Stomach smooth muscle (tissue), 2 donors: Measurements from ENCODE around the gene TNS1.

Experiments
- H3K27ac ChIP-seq: one replicate; pipeline ENCODE4 v1.7.0; 2013; ENCODE audit warnings: mild to moderate bottlenecking, low read length, inconsistent platforms
- H3K27me3 ChIP-seq, 2 donors: one replicate each; pipeline ENCODE4 v1.7.0; 2013; ENCODE audit warnings: low read length in 2 of 2; ENCODE audit not compliant: insufficient read depth in 2 of 2, control insufficient read depth in 1 of 2
- H3K36me3 ChIP-seq, 2 donors: one replicate each; pipeline ENCODE4 v1.7.0; 2013; ENCODE audit warnings: low read length in 2 of 2; ENCODE audit not compliant: control insufficient read depth in 2 of 2, insufficient read depth in 2 of 2
- H3K4me1 ChIP-seq: one replicate; pipeline ENCODE4 v1.7.0; 2013; ENCODE audit warnings: low read length; ENCODE audit not compliant: control insufficient read depth, insufficient read depth
- H3K4me3 ChIP-seq, 2 donors: one replicate each; pipeline ENCODE4 v1.7.0; 2013; ENCODE audit warnings: low read length in 2 of 2
- H3K9ac ChIP-seq, 2 donors: one replicate each; pipeline ENCODE4 v1.7.0; 2013; ENCODE audit warnings: low read length in 2 of 2, mild to moderate bottlenecking in 1 of 2
- H3K9me3 ChIP-seq, 2 donors: one replicate each; pipeline ENCODE4 v1.7.0; 2013; ENCODE audit warnings: low read length in 2 of 2; ENCODE audit not compliant: control insufficient read depth in 2 of 2
- donor health status: healthy.
- donor health status: Pancreatic carcinoma.

The TNS1 gene

GRCh38 chr2:217928324-217929181 lies 74.2 kb downstream of the TNS1 start:
- H3K9me3 ChIP-seq = no peaks in the 10 kb centered on the region
- peak overlapping the region; percentile 26 to 58 for H3K4me3 ChIP-seq
- no peaks in the 10 kb centered on the region for H3K27me3 ChIP-seq
- peaks cover 11 to 12% of the 10 kb centered on the region in 2 donors for H3K36me3 ChIP-seq
- peak overlapping the region; percentile 74 to 84 for H3K9ac ChIP-seq
- H3K4me1 ChIP-seq = peaks cover 95% of the 10 kb centered on the region
- H3K27ac ChIP-seq = peak overlapping the region; percentile 99

GRCh38 chr2:217927601-217928323 lies 75.0 kb downstream of the TNS1 start:
- Histone ChIP-seq H3K27ac (peak overlapping the region; percentile 99), H3K9me3 (no peaks in the 10 kb centered on the region), H3K36me3 (peaks cover 11 to 12% of the 10 kb centered on the region in 2 donors), H3K9ac (peak overlapping the region; percentile 64 to 84), H3K4me3 (peak overlapping the region; percentile 14 to 58), H3K27me3 (no peaks in the 10 kb centered on the region), H3K4me1 (peaks cover 95% of the 10 kb centered on the region)

- Histone ChIP-seq H3K27ac (peak overlapping the region; percentile 99), H3K9me3 (no peaks in the 10 kb centered on the region), H3K27me3 (no peaks in the 10 kb centered on the region), H3K4me1 (peaks cover 96% of the 10 kb centered on the region), H3K36me3 (peaks cover 4 to 12% of the 10 kb centered on the region in 2 donors), H3K4me3 (peak overlapping the region in 1 of 2 donors; percentile 44), H3K9ac (peak overlapping the region; percentile 29 to 84)
These were observed 76.0 kb downstream of the TNS1 start for GRCh38 chr2:217926801-217927200.

GRCh38 chr2:217924346-217924901 lies 78.4 kb downstream of the TNS1 start:
- H3K4me1 ChIP-seq = peaks cover 98% of the 10 kb centered on the region
- H3K27ac ChIP-seq = peak overlapping the region; percentile 99
- H3K9me3 ChIP-seq = no peaks in the 10 kb centered on the region
- peaks cover 5 to 10% of the 10 kb centered on the region in 2 donors for H3K36me3 ChIP-seq
- H3K9ac ChIP-seq = peak overlapping the region; percentile 55 to 84
- no peaks in the 10 kb centered on the region for H3K27me3 ChIP-seq
- H3K4me3 ChIP-seq = peak overlapping the region in 1 of 2 donors; percentile 10

GRCh38 chr2:217923007-217923686 lies 79.6 kb downstream of the TNS1 start:
- peaks cover 11% of the 10 kb centered on the region in 2 donors for H3K36me3 ChIP-seq
- H3K27me3 ChIP-seq = no peaks in the 10 kb centered on the region
- peak overlapping the region; percentile 99 for H3K27ac ChIP-seq
- peaks cover 98% of the 10 kb centered on the region for H3K4me1 ChIP-seq
- peak overlapping the region; percentile 60 to 84 for H3K9ac ChIP-seq
- H3K9me3 ChIP-seq = no peaks in the 10 kb centered on the region
- peak overlapping the region; percentile 41 to 54 for H3K4me3 ChIP-seq

- Histone ChIP-seq H3K27ac (peak overlapping the region; percentile 99), H3K4me1 (peaks cover 98% of the 10 kb centered on the region), H3K36me3 (peaks cover 11 to 14% of the 10 kb centered on the region in 2 donors), H3K4me3 (peak overlapping the region in 1 of 2 donors; percentile 58), H3K27me3 (no peaks in the 10 kb centered on the region), H3K9ac (peak overlapping the region; percentile 79 to 84), H3K9me3 (no peaks in the 10 kb centered on the region)
These were observed 80.4 kb downstream of the TNS1 start for GRCh38 chr2:217922101-217923006.

GRCh38 chr2:217920879-217921603 lies 81.8 kb downstream of the TNS1 start:
- Histone ChIP-seq H3K9me3 (no peaks in the 10 kb centered on the region), H3K27me3 (no peaks in the 10 kb centered on the region), H3K4me1 (peaks cover 98% of the 10 kb centered on the region), H3K36me3 (peaks cover 7 to 10% of the 10 kb centered on the region in 2 donors), H3K4me3 (peak overlapping the region; percentile 31 to 58), H3K9ac (peak overlapping the region; percentile 84), H3K27ac (peak overlapping the region; percentile 99)

GRCh38 chr2:217919781-217920351 lies 82.9 kb downstream of the TNS1 start:
- Histone ChIP-seq H3K36me3 (peaks cover 16 to 18% of the 10 kb centered on the region in 2 donors), H3K27me3 (no peaks in the 10 kb centered on the region), H3K4me1 (peaks cover 98% of the 10 kb centered on the region), H3K9ac (peak overlapping the region; percentile 84), H3K27ac (peak overlapping the region; percentile 99), H3K4me3 (peak overlapping the region; percentile 27 to 58), H3K9me3 (no peaks in the 10 kb centered on the region)

- Histone ChIP-seq H3K9me3 (no peaks in the 10 kb centered on the region), H3K36me3 (peaks cover 18 to 20% of the 10 kb centered on the region in 2 donors), H3K27ac (peak overlapping the region; percentile 99), H3K9ac (peak overlapping the region; percentile 84), H3K27me3 (no peaks in the 10 kb centered on the region), H3K4me3 (peak overlapping the region; percentile 20 to 58), H3K4me1 (peaks cover 99% of the 10 kb centered on the region)
These were observed 83.6 kb downstream of the TNS1 start for GRCh38 chr2:217919204-217919603.
